Right atrium auricular region (tissue), 2 donors: ENCODE data around the gene TMEM108. TPM values are rescaled to one million over a fixed set of nuclear protein-coding genes. Genes with fewer than 3 reads are reported as not detected.

ENCODE experiments used
- DNase-seq: peaks from one replicate; pipeline ENCODE4 v3.0.0-alpha.2; 2019; ENCODE audit warnings: low spot score
- H3K27ac ChIP-seq, 2 donors: fragments of 200-600 bp; sonication (generic); 1 replicate in 1 of 2; 2 replicates in 1 of 2; pipeline ENCODE4 v1.5.1; 2016 to 2019
- H3K27me3 ChIP-seq, 2 donors: fragments of 200-600 bp; sonication (generic); one replicate each; pipeline versions ENCODE4 v1.5.1 to v1.6.0; 2017 to 2019
- H3K36me3 ChIP-seq: fragments of 200-600 bp; sonication (generic); one replicate; pipeline ENCODE4 v1.5.1; 2016
- H3K4me1 ChIP-seq, 2 donors: fragments of 200-600 bp; sonication (generic); one replicate each; pipeline versions ENCODE4 v1.5.1 to v1.6.0; 2017 to 2019
- H3K4me3 ChIP-seq, 2 donors: fragments of 200-600 bp; sonication (generic); 1 replicate in 1 of 2; 2 replicates in 1 of 2; pipeline ENCODE4 v1.5.1; 2017 to 2019; ENCODE audit warnings: mild to moderate bottlenecking in 1 of 2, moderate library complexity in 1 of 2
- H3K9me3 ChIP-seq, 2 donors: fragments of 200-600 bp; sonication (generic); one replicate each; pipeline ENCODE4 v1.5.1; 2019
- total RNA-seq, 2 donors: library from RNA; depleted of rRNA; stranded (reverse); fragments of >200 nt; gene quantifications; one replicate each; pipeline ENCODE4 v1.1.0, GENCODE V29; 2016
- TF ChIP-seq, protein P1 (sequence below), 2 donors: fragments of 200-600 bp; sonication (generic); IDR thresholded peaks; one replicate each; pipeline ENCODE4 v1.5.1; 2019; ENCODE audit warnings: antibody characterized with exemption in 2 of 2

Gene TMEM108
- total RNA-seq, 2 donors from 2014 or later: 5.1 to 5.3 TPM

GRCh38 chr3:133246119-133246518, 207.9 kb downstream of the TMEM108 start:
- H3K4me3 ChIP-seq: no peak overlapping the region
- peaks cover 0 to 38% of the 10 kb centered on the region in 2 donors for H3K4me1 ChIP-seq
- H3K27me3 ChIP-seq: no peaks in the 10 kb centered on the region
- DNase-seq: peak; percentile 64
- TF ChIP-seq, protein P1, sequence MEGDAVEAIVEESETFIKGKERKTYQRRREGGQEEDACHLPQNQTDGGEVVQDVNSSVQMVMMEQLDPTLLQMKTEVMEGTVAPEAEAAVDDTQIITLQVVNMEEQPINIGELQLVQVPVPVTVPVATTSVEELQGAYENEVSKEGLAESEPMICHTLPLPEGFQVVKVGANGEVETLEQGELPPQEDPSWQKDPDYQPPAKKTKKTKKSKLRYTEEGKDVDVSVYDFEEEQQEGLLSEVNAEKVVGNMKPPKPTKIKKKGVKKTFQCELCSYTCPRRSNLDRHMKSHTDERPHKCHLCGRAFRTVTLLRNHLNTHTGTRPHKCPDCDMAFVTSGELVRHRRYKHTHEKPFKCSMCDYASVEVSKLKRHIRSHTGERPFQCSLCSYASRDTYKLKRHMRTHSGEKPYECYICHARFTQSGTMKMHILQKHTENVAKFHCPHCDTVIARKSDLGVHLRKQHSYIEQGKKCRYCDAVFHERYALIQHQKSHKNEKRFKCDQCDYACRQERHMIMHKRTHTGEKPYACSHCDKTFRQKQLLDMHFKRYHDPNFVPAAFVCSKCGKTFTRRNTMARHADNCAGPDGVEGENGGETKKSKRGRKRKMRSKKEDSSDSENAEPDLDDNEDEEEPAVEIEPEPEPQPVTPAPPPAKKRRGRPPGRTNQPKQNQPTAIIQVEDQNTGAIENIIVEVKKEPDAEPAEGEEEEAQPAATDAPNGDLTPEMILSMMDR (IDR thresholded peaks at IDR 0.05): no peak
- peak overlapping the region in 1 of 2 donors; percentile 51 for H3K27ac ChIP-seq
- H3K36me3 ChIP-seq: no peaks in the 10 kb centered on the region
- H3K9me3 ChIP-seq: no peaks in the 10 kb centered on the region

DNA sequence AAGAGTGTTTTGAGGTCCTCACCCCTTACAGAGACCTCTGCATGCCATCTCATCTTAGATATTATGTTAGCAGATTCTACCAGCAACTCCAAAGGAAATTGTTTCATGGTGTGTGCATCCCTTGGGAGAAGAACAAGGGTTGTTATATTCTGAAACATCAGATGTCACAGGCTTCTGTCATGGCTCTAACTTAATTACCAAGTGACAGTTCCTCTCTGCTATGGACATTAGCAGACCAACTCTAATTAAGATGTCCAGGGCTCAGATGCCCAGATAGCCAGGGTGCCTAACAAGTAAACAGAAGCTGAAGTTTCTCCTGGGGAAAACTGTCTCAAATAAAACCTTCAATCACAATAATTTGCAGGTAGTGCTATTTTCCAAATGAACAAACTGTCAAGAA, 208.6 kb downstream of the TMEM108 start:
- no peak for DNase-seq
- TF ChIP-seq, protein P1 (IDR thresholded peaks at IDR 0.05): no peak
- Histone ChIP-seq H3K27me3 (no peaks in the 10 kb centered on the region), H3K4me3 (no peak overlapping the region), H3K9me3 (no peaks in the 10 kb centered on the region), H3K27ac (peak overlapping the region in 1 of 2 donors; percentile 51), H3K4me1 (peaks cover 0 to 38% of the 10 kb centered on the region in 2 donors), H3K36me3 (no peaks in the 10 kb centered on the region)

DNA sequence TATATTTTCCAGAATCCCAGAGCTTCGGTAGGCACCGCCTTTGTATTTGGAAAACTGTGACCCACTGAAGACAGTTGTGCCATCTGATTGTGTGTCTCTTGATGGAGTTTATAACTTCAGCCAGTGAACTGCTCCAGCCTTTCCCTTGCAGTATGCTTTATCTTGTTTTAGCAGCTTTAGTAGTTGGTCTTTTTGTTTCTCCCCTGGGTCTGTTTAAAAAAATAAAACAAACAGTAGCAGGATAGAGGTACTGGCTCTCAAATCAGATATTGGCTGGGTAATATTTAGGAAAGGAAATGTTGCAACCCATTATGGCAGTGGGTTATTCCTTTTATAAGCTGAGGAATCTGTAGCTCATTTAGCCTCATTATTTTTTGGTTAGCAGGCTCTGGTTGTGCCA, 210.2 kb downstream of the TMEM108 start:
- no peaks in the 10 kb centered on the region for H3K9me3 ChIP-seq

GRCh38 chr3:133249490-133249889, 211.3 kb downstream of the TMEM108 start:
- Histone ChIP-seq H3K36me3 (no peaks in the 10 kb centered on the region), H3K4me1 (peaks cover 0 to 38% of the 10 kb centered on the region in 2 donors), H3K9me3 (no peaks in the 10 kb centered on the region), H3K4me3 (no peak overlapping the region), H3K27ac (peak overlapping the region in 1 of 2 donors; percentile 61), H3K27me3 (no peaks in the 10 kb centered on the region)
- TF ChIP-seq, protein P1 (IDR thresholded peaks at IDR 0.05): no peak
- no peak for DNase-seq

More for the DNA sequence above, 210.2 kb downstream of the TMEM108 start:
- H3K27ac ChIP-seq: peak overlapping the region in 1 of 2 donors; percentile 61
- H3K4me3 ChIP-seq: no peak overlapping the region
- TF ChIP-seq, protein P1 (IDR thresholded peaks at IDR 0.05): no peak
- H3K27me3 ChIP-seq: no peaks in the 10 kb centered on the region
- peaks cover 0 to 38% of the 10 kb centered on the region in 2 donors for H3K4me1 ChIP-seq
- no peak for DNase-seq
- H3K36me3 ChIP-seq: no peaks in the 10 kb centered on the region

DNA sequence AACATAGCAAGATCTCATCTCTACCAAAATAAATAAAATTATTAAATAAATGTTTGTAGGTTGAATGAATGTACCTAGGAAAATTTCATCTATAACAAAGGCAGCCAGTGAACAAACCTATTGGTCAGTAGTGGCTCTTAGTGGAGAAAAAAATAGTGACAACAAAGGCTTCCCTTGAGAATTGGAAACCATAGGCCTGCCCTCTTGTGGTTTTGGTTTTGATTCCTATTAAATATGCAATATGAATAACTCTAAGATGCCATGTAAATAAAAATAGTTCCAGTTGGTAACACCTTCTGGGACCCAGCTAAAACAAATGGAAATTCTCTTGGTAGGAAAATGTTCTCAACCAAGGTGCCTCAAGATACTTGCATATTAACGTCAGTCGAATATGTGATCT, 216.0 kb downstream of the TMEM108 start:
- DNase-seq: no peak
- Histone ChIP-seq H3K4me3 (no peak overlapping the region), H3K27me3 (no peaks in the 10 kb centered on the region), H3K9me3 (no peaks in the 10 kb centered on the region), H3K36me3 (no peaks in the 10 kb centered on the region), H3K27ac (no peak overlapping the region), H3K4me1 (peaks cover 0 to 11% of the 10 kb centered on the region in 2 donors)
- TF ChIP-seq, protein P1 (IDR thresholded peaks at IDR 0.05): no peak

- H3K4me1 ChIP-seq: peaks cover 0 to 9% of the 10 kb centered on the region in 2 donors
- H3K9me3 ChIP-seq: no peaks in the 10 kb centered on the region
- no peak for DNase-seq
- H3K4me3 ChIP-seq: no peak overlapping the region
- H3K27ac ChIP-seq: no peak overlapping the region
- H3K27me3 ChIP-seq: no peaks in the 10 kb centered on the region
- no peaks in the 10 kb centered on the region for H3K36me3 ChIP-seq
- TF ChIP-seq, protein P1 (IDR thresholded peaks at IDR 0.05): no peak
Observed at GRCh38 chr3:133254716-133255115, 216.5 kb downstream of the TMEM108 start.
